Anterior cingulate cortex (tissue), 58 donors: Measurements from ENCODE around the gene SLC25A1.

Experiments
- DNase-seq, 58 donors: peaks; one replicate each; lab custom pipeline; 2025; lab: John Stamatoyannopoulos, UW

Gene SLC25A1

DNA sequence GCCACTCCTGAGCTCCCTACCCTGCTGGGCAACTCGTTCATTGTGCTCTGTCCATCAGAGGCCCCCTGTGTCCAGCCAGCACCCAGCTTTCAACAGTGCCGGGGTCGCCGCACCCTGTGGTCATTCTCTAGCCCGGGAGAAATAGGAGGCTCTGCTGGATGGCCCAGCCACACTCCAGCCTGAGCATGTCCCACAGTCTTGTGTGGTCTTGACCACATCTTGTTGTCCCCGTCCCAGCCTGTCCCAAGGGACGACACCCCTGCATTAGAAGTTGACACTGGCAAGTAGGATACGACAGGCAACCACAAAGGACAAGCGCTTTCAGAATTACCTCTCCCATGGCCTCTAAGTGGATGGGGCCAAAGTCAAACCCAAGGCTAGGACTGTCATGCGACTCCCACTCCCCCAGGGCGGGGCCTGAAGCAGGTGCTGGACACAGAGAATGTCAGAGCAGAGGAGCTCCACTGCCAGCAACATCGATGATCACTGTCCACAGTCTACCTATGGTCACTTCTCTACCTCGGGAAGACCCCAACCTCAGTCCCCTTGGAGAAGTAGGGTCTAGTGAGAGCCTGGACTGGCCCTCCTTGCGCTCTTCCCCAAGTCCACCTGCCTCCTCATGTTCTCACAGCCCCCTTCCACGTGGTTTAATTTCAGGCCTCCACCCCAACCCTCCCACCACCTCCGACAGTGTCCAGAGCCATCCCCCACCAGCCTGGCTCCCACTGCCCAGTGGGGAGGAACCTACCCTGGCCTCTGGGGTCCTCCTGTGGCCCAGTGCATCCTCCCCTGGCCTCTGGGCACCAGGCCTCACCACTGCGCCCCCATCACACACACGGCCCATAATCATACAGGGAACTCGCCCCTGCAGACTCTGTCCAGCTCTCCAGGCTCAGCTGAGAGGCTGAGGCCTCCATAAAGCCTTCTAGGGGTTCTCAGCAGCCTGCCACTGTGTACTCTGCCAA is 51.9 kb downstream of the SLC25A1 start:
- DNase-seq: no peak
